ENCODE data around the gene EIF4G1. TPM values are rescaled to one million over a fixed set of nuclear protein-coding genes. Genes with fewer than 3 reads are reported as not detected.

The EIF4G1 gene
- total and polyA plus RNA-seq, 10 of the 15 experiments (the other 5 are each of a cell fraction or from before 2014, with no cell fraction given) = 5.7 to 462 (median 237) TPM

- CTCF ChIA-PET = interaction anchor here (1.3 kb wide), 1 partner anchor 19 kb away, joined by 3 read pairs; no protein-coding TSS in a partner anchor
- RAD21 ChIA-PET (ENCODE audit: unreplicated experiment) = no interaction called here
- FAIRE-seq = no peak
- Histone ChIP-seq H3K4me3 (no peak overlapping the region), H4K20me1 (ENCODE audit: control insufficient read depth, insufficient read depth) (no peaks in the 10 kb centered on the region), H3K79me2 (ENCODE audit: control insufficient read depth, insufficient read depth, low read length) (peaks cover 20% of the 10 kb centered on the region), H3K4me1 (ENCODE audit: control insufficient read depth, insufficient read depth, low read length) (0 out of 2 replicates have a peak, but pooled peaks cover 3% of the 10 kb centered on the region), H3K27ac (ENCODE audit: control insufficient read depth, insufficient read depth) (no peak overlapping the region), H3K36me3 (ENCODE audit: control insufficient read depth in 2 of 2, insufficient read depth in 2 of 2, low read length in 1 of 2) (peaks cover 2 to 5% of the 10 kb centered on the region in 2 experiments; a peak in 2 of 4 replicates), H2AFZ (ENCODE audit: control insufficient read depth, low read depth, low read length) (no peak overlapping the region), H3K4me2 (ENCODE audit: control insufficient read depth, insufficient read depth) (no peak overlapping the region), H3K9ac (ENCODE audit: control insufficient read depth, insufficient read depth, low read length) (no peak overlapping the region), H3K27me3 (replicated peaks in 1 of 2; ENCODE audit: control insufficient read depth in 2 of 2, insufficient read depth in 2 of 2, low read length in 1 of 2) (no peaks in the 10 kb centered on the region), H3K9me3 (replicated peaks; ENCODE audit: control insufficient read depth, insufficient read depth, low read length) (no peaks in the 10 kb centered on the region)
- no peak for ATAC-seq
- intact Hi-C loops (cut with micrococcal nuclease; ENCODE audit: unreplicated experiment) = no loop called here
- WGBS (ENCODE audit: insufficient coverage, insufficient replicate concordance, low lambda C conversion rate, missing lambda C conversion rate) = 88% methylated on average over 5 of the region's 5 CpGs
- in situ Hi-C loops (cut with MboI) = no loop called here
- POLR2A ChIA-PET = no interaction called here
- no peak for DNase-seq (ENCODE audit: low read depth, low spot score)
- SMC1A ChIA-PET (ENCODE audit: uncharacterized antibody, unreplicated experiment) = no interaction called here
- TSS peak; percentile 31 for BruUV-seq (replicated peaks)
- TF ChIP-seq SRF (IDR thresholded peaks at IDR 0.05; ENCODE audit: low read depth in 2 of 2, low read length in 2 of 2) (no peak), RAD51 (IDR thresholded peaks at IDR 0.05) (no peak), SKIL (IDR thresholded peaks at IDR 0.05; ENCODE audit: low read depth, poor library complexity, severe bottlenecking) (no peak), NBN (IDR thresholded peaks at IDR 0.05) (no peak), ZBTB33 (IDR thresholded peaks at IDR 0.05) (no peak), ZBTB4 (CRISPR knock-in tag; IDR thresholded peaks at IDR 0.05) (no peak), POLR2AphosphoS5 (IDR thresholded peaks at IDR 0.05; ENCODE audit: low read length) (no peak), SPI1 (IDR thresholded peaks at IDR 0.05; ENCODE audit: borderline replicate concordance, insufficient read depth, low read depth, low read length) (no peak), ZZZ3 (IDR thresholded peaks at IDR 0.05; ENCODE audit: control insufficient read depth, insufficient read length, low read depth) (no peak), SMC3 (IDR thresholded peaks at IDR 0.05; ENCODE audit: borderline replicate concordance, low read length) (no peak), IRF5 (IDR thresholded peaks at IDR 0.05; ENCODE audit: borderline replicate concordance) (no peak), CBFB (IDR thresholded peaks at IDR 0.05; ENCODE audit: low read depth) (no peak), EZH2 (IDR thresholded peaks at IDR 0.05; ENCODE audit: borderline replicate concordance, control insufficient read depth, low read depth, low read length) (no peak), USF2 (IDR thresholded peaks at IDR 0.05; ENCODE audit: borderline replicate concordance, low read depth, low read length) (no peak)
These were observed 52.3 kb downstream of the EIF4G1 start for GRCh38 chr3:184366619-184367289.
